Activated naive CD4-positive, alpha-beta T cell (primary cell): Measurements from ENCODE around the gene RGL2.
A peak's percentile ranks its signal among the peaks of the same experiment; 100 is the strongest.
"Not testable (repeated sequence)": the region's sequence is repeated elsewhere in the genome, so short reads cannot be mapped to it uniquely, and the experiment has no call there.

Experiments
- DNase-seq, 4 experiments: peaks; one replicate each; lab custom pipeline; 2025; lab: John Stamatoyannopoulos, UW

The RGL2 gene

GRCh38 chr6:33273924-33274902 lies 24.5 kb downstream of the RGL2 start:
- DNase-seq, result no peak

GRCh38 chr6:33273129-33273923 lies 25.4 kb downstream of the RGL2 start:
- DNase-seq, result no peak

GRCh38 chr6:33272275-33273128 lies 26.2 kb downstream of the RGL2 start:
- no peak for DNase-seq

- DNase-seq, result peak; percentile 77 to 80 (median 80)
Observed at GRCh38 chr6:33271468-33272274, 27.1 kb downstream of the RGL2 start, which contains the start of the genes RPS18 and VPS52. RPS18 (plus strand) TSS chr6:33272075; CDS start chr6:33272120, 45 bp downstream. VPS52 (minus strand) TSS chr6:33271876; CDS start chr6:33271675, 201 bp downstream.

GRCh38 chr6:33271117-33271467 lies 27.6 kb downstream of the RGL2 start:
- no peak for DNase-seq

GRCh38 chr6:33264015-33264414 lies 34.7 kb downstream of the RGL2 start:
- no peak for DNase-seq

GRCh38 chr6:33262490-33262889 lies 36.3 kb downstream of the RGL2 start:
- DNase-seq, result not testable (repeated sequence)

- no peak for DNase-seq
Observed at GRCh38 chr6:33259032-33259431, 39.7 kb downstream of the RGL2 start.

- no peak for DNase-seq
Observed at GRCh38 chr6:33254591-33254990, 44.2 kb downstream of the RGL2 start.

- DNase-seq, result no peak
Observed at GRCh38 chr6:33252759-33253158, 46.0 kb downstream of the RGL2 start.

GRCh38 chr6:33251395-33252012 lies 47.2 kb downstream of the RGL2 start:
- DNase-seq, result no peak

- DNase-seq, result no peak
Observed at GRCh38 chr6:33250731-33251130, 48.0 kb downstream of the RGL2 start.

GRCh38 chr6:33249732-33250630 lies 48.8 kb downstream of the RGL2 start:
- no peak for DNase-seq

- DNase-seq, result peak; percentile 85 to 99 (median 88)
Observed at GRCh38 chr6:33248932-33249731, 49.6 kb downstream of the RGL2 start.

GRCh38 chr6:33248643-33248931 lies 50.2 kb downstream of the RGL2 start:
- peak in 2 of 4 experiments; percentile 35 to 67 for DNase-seq

GRCh38 chr6:33247977-33248642 lies 50.6 kb downstream of the RGL2 start:
- DNase-seq, result peak; percentile 81 to 92 (median 89)

GRCh38 chr6:33243476-33243875 lies 55.3 kb downstream of the RGL2 start:
- no peak for DNase-seq

- no peak for DNase-seq
Observed at GRCh38 chr6:33241968-33242367, 56.8 kb downstream of the RGL2 start.
